Keratinocyte (primary cell): ENCODE results near the gene GJD3. TPM values are rescaled to one million over a fixed set of nuclear protein-coding genes. Genes with fewer than 3 reads are reported as not detected.

Experiments used
- DNase-seq: peaks from one replicate; pipeline ENCODE4 v3.0.0-alpha.2; 2011; ENCODE audit warnings: low read depth, missing footprints, low spot score
- FAIRE-seq: peaks from 2 replicates; lab custom pipeline; 2011; peaks lifted over from hg19 to GRCh38; lab: Jason Lieb, UNC
- H2AFZ ChIP-seq: 2 replicates; pipeline ENCODE4 v1.6.0; 2012; ENCODE audit warnings: low read length, control low read depth, inconsistent platforms; ENCODE audit not compliant: control insufficient read depth
- H3K27ac ChIP-seq: 2 replicates; pipeline ENCODE4 v1.5.1; 2011; ENCODE audit warnings: low read length; ENCODE audit not compliant: control insufficient read depth, insufficient read depth
- H3K27me3 ChIP-seq: 3 replicates; pipeline ENCODE4 v1.6.0; 2011; ENCODE audit warnings: low read length; ENCODE audit not compliant: control insufficient read depth, insufficient read depth; ENCODE audit errors: extremely low read depth
- H3K36me3 ChIP-seq, 2 experiments: 2 replicates in 1 of 2; 3 replicates in 1 of 2; pipeline ENCODE4 v1.5.1; 2011; ENCODE audit warnings: low read length in 2 of 2, mild to moderate bottlenecking in 1 of 2; ENCODE audit not compliant: control insufficient read depth in 2 of 2, insufficient read depth in 2 of 2; ENCODE audit errors: extremely low read depth in 1 of 2
- H3K4me1 ChIP-seq: 3 replicates; pipeline ENCODE4 v1.5.1; 2011; ENCODE audit warnings: low read length; ENCODE audit not compliant: control insufficient read depth, insufficient read depth; ENCODE audit errors: extremely low read depth
- H3K4me2 ChIP-seq: 3 replicates; pipeline ENCODE4 v1.6.0; 2011; ENCODE audit warnings: low read depth, low read length; ENCODE audit not compliant: control insufficient read depth, insufficient read depth; ENCODE audit errors: extremely low read depth
- H3K4me3 ChIP-seq, 3 experiments: fragments of 200-600 bp in 1 of 3; sonication (generic) in 1 of 3; 2 replicates in 2 of 3; 3 replicates in 1 of 3; pipeline ENCODE4 v1.5.1; 2011 to 2016; ENCODE audit warnings: low read length in 3 of 3, mild to moderate bottlenecking in 3 of 3, control low read depth in 2 of 3, inconsistent platforms in 1 of 3, low read depth in 1 of 3, mixed read lengths in 1 of 3, mixed run types in 1 of 3, moderate library complexity in 1 of 3; ENCODE audit not compliant: control insufficient read depth in 2 of 3, insufficient read depth in 2 of 3; ENCODE audit errors: extremely low read depth in 1 of 3
- H3K79me2 ChIP-seq: 2 replicates; pipeline ENCODE4 v1.6.0; 2012; ENCODE audit warnings: low read length; ENCODE audit not compliant: control insufficient read depth, insufficient read depth
- H3K9ac ChIP-seq: 3 replicates; pipeline ENCODE4 v1.6.0; 2011; ENCODE audit warnings: low read length; ENCODE audit not compliant: control insufficient read depth, insufficient read depth; ENCODE audit errors: extremely low read depth
- H3K9me1 ChIP-seq: 3 replicates; pipeline ENCODE4 v1.6.0; 2011; ENCODE audit warnings: low read length; ENCODE audit not compliant: control insufficient read depth, insufficient read depth; ENCODE audit errors: extremely low read depth
- H3K9me3 ChIP-seq: 2 replicates; pipeline ENCODE4 v1.5.1; 2012; ENCODE audit warnings: low read depth, low read length; ENCODE audit not compliant: control insufficient read depth
- H4K20me1 ChIP-seq: 3 replicates; pipeline ENCODE4 v1.6.0; 2011; ENCODE audit warnings: low read length; ENCODE audit not compliant: control insufficient read depth, insufficient read depth; ENCODE audit errors: extremely low read depth
- EZH2 ChIP-seq: IDR thresholded peaks from one replicate; pipeline ENCODE4 v1.6.1; 2012; ENCODE audit warnings: inconsistent platforms, mild to moderate bottlenecking, low read length, moderate library complexity
- dilution Hi-C: fragments of 300-500 bp; cut with MboI; formaldehyde crosslinking; loops from one replicate; pipeline ENCODE4 v1.7.0; 2020; ENCODE audit warnings: low sequenced_read_pairs; ENCODE audit not compliant: extremely low pct_ligation_motif_present
- polyA plus RNA-seq, 5 experiments: library from polyadenylated mRNA; depleted of rRNA in 3 of 5; stranded (reverse) in 3 of 5; stranded (forward) in 1 of 5; unstranded in 1 of 5; fragments of >200 nt; gene quantifications; 1 replicate in 1 of 5; 2 replicates in 3 of 5; 3 replicates in 1 of 5; pipeline versions ENCODE4 v1.2.1 to v1.2.3, GENCODE V29; 2011 to 2012; ENCODE audit warnings: missing spikeins in 2 of 5, low read depth in 1 of 5, low replicate concordance in 1 of 5
- TF ChIP-seq, protein P1 (sequence below), 3 experiments: IDR thresholded peaks in 1 of 3; conservative IDR thresholded peaks in 1 of 3; optimal IDR thresholded peaks in 1 of 3; 2 replicates in 2 of 3; 3 replicates in 1 of 3; pipeline versions ENCODE3 to v1.5.1; 2011; ENCODE audit warnings: low read length in 3 of 3, mild to moderate bottlenecking in 3 of 3, moderate library complexity in 2 of 3, control low read depth in 1 of 3, inconsistent platforms in 1 of 3; ENCODE audit not compliant: insufficient read depth in 2 of 3; ENCODE audit errors: extremely low read depth in 1 of 3

The GJD3 gene
- polyA plus RNA-seq, 1 donor (not counting 4 experiments of a cell fraction or from before 2014, with no cell fraction given), result not detected

DNA sequence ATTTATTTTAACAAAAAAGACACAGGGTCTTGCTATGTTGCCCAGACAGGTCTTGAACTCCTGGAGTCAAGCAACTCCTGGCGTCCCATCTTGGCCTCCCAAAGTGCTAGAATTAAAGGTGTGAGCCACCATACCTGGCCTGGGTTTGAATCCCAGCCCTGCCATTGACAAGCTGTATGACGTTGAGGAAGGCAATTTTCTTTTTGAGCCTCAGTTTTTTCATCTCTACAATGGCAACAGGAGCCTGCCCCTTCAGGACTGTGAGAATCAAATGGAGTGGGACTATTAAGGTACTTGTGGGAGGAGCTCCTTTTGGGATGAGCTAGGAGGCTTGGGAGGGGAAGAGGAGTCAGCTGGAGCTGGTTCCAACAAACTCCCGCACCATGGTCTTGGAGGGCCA is 49.3 kb downstream of the GJD3 start:
- Histone ChIP-seq H3K4me1 (peaks cover 89% of the 10 kb centered on the region), H2AFZ (no peak overlapping the region), H3K9ac (no peak overlapping the region), H3K79me2 (peaks cover 20% of the 10 kb centered on the region), H3K4me2 (peak overlapping the region; percentile 17), H3K27me3 (no peaks in the 10 kb centered on the region), H4K20me1 (no peaks in the 10 kb centered on the region), H3K9me3 (no peaks in the 10 kb centered on the region), H3K27ac (no peak overlapping the region), H3K9me1 (no peaks in the 10 kb centered on the region), H3K36me3 (no peaks in the 10 kb centered on the region), H3K4me3 (no peak overlapping the region)
- FAIRE-seq (no peak), DNase-seq (no peak)
- no peak for TF ChIP-seq EZH2
- TF ChIP-seq, protein P1, sequence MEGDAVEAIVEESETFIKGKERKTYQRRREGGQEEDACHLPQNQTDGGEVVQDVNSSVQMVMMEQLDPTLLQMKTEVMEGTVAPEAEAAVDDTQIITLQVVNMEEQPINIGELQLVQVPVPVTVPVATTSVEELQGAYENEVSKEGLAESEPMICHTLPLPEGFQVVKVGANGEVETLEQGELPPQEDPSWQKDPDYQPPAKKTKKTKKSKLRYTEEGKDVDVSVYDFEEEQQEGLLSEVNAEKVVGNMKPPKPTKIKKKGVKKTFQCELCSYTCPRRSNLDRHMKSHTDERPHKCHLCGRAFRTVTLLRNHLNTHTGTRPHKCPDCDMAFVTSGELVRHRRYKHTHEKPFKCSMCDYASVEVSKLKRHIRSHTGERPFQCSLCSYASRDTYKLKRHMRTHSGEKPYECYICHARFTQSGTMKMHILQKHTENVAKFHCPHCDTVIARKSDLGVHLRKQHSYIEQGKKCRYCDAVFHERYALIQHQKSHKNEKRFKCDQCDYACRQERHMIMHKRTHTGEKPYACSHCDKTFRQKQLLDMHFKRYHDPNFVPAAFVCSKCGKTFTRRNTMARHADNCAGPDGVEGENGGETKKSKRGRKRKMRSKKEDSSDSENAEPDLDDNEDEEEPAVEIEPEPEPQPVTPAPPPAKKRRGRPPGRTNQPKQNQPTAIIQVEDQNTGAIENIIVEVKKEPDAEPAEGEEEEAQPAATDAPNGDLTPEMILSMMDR (optimal IDR thresholded peaks at IDR 0.05 in 1 of 3, IDR thresholded peaks at IDR 0.05 in 1 of 3, conservative IDR thresholded peaks at IDR 0.05 in 1 of 3; ENCODE audit: extremely low read depth in 1 of 3, insufficient read depth in 2 of 3, low read length in 3 of 3), result no peak
- dilution Hi-C loops, result no loop called here

DNA sequence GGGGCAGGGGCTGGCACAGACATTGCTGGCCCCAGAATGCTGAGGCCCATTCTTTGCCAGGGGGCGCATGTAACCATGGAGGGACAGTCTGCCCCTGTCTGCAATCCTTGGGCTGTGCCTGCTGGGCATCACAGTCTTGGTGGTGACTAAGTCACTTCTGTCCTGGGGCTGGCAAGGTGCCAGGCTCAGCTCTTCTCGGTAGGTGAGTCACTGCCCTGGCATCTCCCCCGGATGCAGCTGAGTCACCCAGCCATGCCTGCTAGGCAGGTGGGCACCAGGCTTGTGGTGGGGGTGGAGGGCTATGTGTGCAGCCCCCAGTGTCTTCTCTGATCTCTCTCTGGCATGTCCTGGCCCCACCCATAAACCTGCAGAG is 50.0 kb downstream of the GJD3 start:
- H3K27me3 ChIP-seq, result no peaks in the 10 kb centered on the region
- no peak overlapping the region for H3K9ac ChIP-seq
- H3K36me3 ChIP-seq, result no peaks in the 10 kb centered on the region
- no peak overlapping the region for H2AFZ ChIP-seq
- H3K9me1 ChIP-seq, result no peaks in the 10 kb centered on the region
- no peak overlapping the region for H3K27ac ChIP-seq
- DNase-seq, result peak; percentile 99
- H3K4me3 ChIP-seq, result no peak overlapping the region
- H3K9me3 ChIP-seq, result no peaks in the 10 kb centered on the region
- dilution Hi-C loops, result no loop called here
- FAIRE-seq, result peak; percentile 91
- peaks cover 15% of the 10 kb centered on the region for H3K79me2 ChIP-seq
- H3K4me1 ChIP-seq, result peaks cover 90% of the 10 kb centered on the region
- no peaks in the 10 kb centered on the region for H4K20me1 ChIP-seq
- H3K4me2 ChIP-seq, result peak overlapping the region; percentile 54
- TF ChIP-seq EZH2, result no peak
- TF ChIP-seq, protein P1 (optimal IDR thresholded peaks at IDR 0.05 in 1 of 3, IDR thresholded peaks at IDR 0.05 in 1 of 3, conservative IDR thresholded peaks at IDR 0.05 in 1 of 3; ENCODE audit: extremely low read depth in 1 of 3, insufficient read depth in 2 of 3, low read length in 3 of 3), result peak in 1 of 3 experiments; percentile 30
